DMS79 treated with DMSO at 0.1 percent for 48 hours (cell line): ENCODE results near the gene RPS4Y1.

Experiments
- DNase-seq: peaks from one replicate; lab custom pipeline; 2025; lab: John Stamatoyannopoulos, UW

Gene RPS4Y1

DNA sequence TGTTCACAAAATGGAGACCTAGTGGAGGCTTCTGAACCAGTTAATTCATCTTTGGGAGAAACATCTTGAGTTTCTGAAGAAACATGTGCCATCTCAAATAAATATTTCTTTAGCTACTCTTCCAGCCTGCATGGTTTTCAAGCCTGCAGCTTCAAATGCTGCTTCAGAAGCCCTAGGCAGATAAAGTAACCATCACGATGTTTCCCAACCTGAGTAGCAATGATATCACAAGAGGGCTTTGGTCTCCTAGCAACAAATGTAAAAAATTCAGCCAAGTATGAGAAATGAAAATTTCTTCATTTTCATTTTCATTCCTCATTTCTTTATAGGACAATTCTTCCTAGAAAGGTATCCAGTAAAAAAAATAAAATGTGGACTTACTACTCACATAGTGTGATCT is 42.2 kb downstream of the RPS4Y1 start:
- no peak for DNase-seq

DNA sequence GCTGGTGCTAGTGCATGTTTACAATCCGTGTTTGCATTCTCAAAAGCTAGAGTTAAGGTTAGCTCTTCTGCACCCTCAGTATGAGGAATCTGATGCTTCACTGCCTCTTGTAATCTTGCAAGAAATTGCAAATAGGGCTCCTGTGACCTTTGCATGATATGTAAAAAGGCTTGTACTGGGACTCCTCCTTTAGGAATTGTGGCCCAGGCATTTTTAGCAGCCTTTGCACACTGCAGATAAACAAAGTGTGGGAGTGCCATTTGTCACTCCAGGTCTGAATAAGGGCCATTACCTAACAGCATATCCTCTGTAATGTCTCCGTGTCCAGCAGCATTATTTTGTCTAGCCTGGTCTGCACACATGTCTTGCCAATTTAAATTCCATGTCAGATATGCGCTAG is 44.5 kb downstream of the RPS4Y1 start:
- DNase-seq, result no peak

DNA sequence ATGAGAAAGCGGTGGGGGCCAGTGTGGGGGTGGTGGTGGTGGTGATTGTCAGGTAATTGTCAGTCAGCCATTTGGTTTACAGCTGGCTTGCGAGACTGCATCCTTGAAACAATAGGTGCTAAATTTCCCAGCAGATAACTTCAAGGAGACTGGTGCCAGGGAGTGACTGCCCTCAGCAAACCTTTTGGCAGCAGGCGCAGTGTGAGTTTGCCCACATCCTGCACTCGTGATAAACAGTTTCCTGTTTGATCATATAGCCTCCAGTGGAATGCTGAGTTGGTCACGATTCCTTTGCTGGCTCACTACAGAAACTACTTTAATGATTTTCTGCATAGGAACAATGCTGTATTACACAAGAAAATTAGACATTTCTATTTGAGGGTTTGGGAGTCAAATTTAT is 46.0 kb downstream of the RPS4Y1 start:
- DNase-seq, result no peak

- DNase-seq, result no peak
These were observed 46.6 kb downstream of the RPS4Y1 start for GRCh38 chrY:2887955-2888354.

GRCh38 chrY:2893471-2893870 is 52.1 kb downstream of the RPS4Y1 start:
- DNase-seq, result no peak

DNA sequence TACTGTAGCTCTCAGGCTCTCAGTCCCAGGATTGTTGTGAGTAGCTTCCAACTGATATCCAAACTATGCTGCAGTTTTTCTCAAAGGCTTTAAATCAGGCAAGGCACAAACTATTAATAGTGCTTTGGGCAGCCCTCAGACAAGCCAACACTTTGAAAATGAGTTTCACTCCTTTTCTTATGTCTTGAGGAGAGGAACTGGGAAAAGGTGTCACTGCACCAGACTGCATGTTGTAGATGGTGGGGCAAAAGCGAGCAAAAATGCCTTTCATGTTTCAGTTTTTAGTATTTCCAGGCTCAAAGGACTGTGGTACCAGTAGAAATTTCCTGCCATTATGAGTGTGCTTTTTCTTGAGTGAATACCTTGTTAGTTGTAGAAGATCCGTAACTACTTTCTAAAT is 54.6 kb downstream of the RPS4Y1 start:
- no peak for DNase-seq

DNA sequence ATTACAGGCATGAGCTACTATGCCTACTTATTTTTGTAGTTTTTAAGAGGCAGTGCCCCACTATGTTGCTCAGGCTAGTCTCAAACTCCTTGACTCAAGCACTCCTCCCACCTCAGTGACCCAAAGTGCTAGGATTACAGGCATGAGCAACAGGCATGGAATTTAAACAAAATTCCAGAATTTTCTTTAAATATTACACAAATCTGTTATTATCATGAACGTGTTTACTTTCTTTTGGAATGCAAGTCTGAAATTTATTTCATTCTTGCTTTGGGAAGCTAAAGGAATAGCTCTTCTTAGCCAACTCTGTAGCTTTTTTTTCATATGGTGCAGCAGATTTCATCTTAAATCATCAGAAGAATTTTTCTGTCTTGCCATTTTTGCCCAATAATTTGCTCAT is 66.0 kb downstream of the RPS4Y1 start:
- DNase-seq, result no peak

DNA sequence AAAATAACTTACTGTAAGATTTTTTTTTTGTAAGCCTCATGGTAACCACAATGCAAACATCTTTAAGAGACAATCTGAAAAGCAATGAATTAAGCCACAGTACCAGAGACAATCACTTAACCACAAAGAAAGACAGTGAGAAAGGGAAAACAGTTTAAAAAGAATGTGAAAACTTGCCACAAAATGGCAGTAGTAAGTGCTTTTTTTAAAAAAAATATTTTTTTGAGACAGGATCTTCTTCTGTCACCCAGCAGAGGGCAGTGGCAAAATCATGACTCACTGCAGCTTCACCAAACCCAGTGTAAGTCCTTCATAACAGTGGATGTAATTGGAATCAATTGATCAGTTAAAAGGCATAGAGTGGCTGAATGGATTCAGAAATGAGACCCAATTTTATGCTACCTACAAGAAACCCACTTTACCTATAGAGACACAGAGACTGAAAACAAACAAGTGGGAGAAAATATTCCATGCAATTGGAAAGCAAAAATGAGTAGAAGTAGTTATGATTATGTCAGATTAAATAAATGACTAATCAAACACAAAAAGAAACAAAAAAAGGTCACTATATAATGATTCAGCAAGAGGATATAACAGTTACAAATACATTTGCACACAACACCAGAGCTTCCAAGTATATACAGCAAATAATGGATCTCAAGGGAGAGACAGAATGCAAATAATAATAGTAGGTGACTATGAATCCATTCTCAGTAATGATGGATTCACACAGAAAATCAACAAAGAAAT is 71.8 kb downstream of the RPS4Y1 start:
- DNase-seq, result no peak
